HepG2 (cell line): Measurements from ENCODE around the gene WNT1. TPM values are rescaled to one million over a fixed set of nuclear protein-coding genes. Genes with fewer than 3 reads are reported as not detected.
A peak's percentile ranks its signal among the peaks of the same experiment; 100 is the strongest.

Experiments
- ATAC-seq: fragments of 200-7000 bp; cut with Tn5 transposase; 3 replicates; pipeline ENCODE4 v1.9.1; 2020; ENCODE audit warnings: mild to moderate bottlenecking, moderate library complexity
- BruUV-seq: library from RNA; stranded (reverse); fragments of 400-500 nt; replicated peaks from 2 replicates; lab custom pipeline; 2021; lab: Mats Ljungman, UMichigan
- CTCF ChIA-PET: fragments of 300-600 bp; formaldehyde crosslinking; extraction: SDS; loops from one replicate; lab custom pipeline; 2021; ENCODE audit warnings: low total read pairs, inconsistent platforms, low intra/inter-chr PET ratio; lab: Yijun Ruan, JAX
- POLR2A ChIA-PET: fragments of 350-600 bp; sonication (Branson Sonifier 250); formaldehyde crosslinking; loops from one replicate; lab custom pipeline; 2020; ENCODE audit warnings: antibody characterized with exemption, inconsistent platforms; lab: Yijun Ruan, JAX
- DNase-seq: peaks from one replicate; pipeline ENCODE4 v3.0.0-alpha.2; 2015; ENCODE audit warnings: low spot score
- FAIRE-seq: peaks from 3 replicates; lab custom pipeline; 2011; peaks lifted over from hg19 to GRCh38; lab: Jason Lieb, UNC
- H2AFZ ChIP-seq: one replicate; pipeline ENCODE4 v1.6.1; 2011; ENCODE audit warnings: low read length, inconsistent platforms
- H3K27ac ChIP-seq: fragments of 300-600 bp; 3 replicates; pipeline ENCODE4 v1.8.0; 2011; ENCODE audit warnings: mixed run types, mild to moderate bottlenecking, mixed read lengths, low read length, inconsistent platforms; ENCODE audit not compliant: insufficient read depth; ENCODE audit errors: extremely low read length
- H3K27me3 ChIP-seq, 2 experiments: fragments of 200-600 bp in 1 of 2; 2 replicates in 1 of 2; 3 replicates in 1 of 2; pipeline versions ENCODE4 v1.6.0 to v1.8.0; 2011; ENCODE audit warnings: low read length in 2 of 2, mild to moderate bottlenecking in 2 of 2, moderate library complexity in 2 of 2, inconsistent platforms in 1 of 2; ENCODE audit not compliant: insufficient read depth in 2 of 2, control insufficient read depth in 1 of 2
- H3K36me3 ChIP-seq, 2 experiments: fragments of 200-600 bp in 1 of 2; replicated peaks in 1 of 2; 2 replicates in 1 of 2; 3 replicates in 1 of 2; pipeline versions ENCODE4 v1.5.1 to v1.8.0; 2011; ENCODE audit warnings: low read length in 2 of 2, inconsistent platforms in 1 of 2; ENCODE audit not compliant: insufficient read depth in 2 of 2, control insufficient read depth in 1 of 2
- H3K4me1 ChIP-seq: 2 replicates; pipeline ENCODE4 v1.5.1; 2012; ENCODE audit warnings: low read length, inconsistent platforms; ENCODE audit not compliant: insufficient read depth
- H3K4me2 ChIP-seq: 2 replicates; pipeline ENCODE4 v1.6.0; 2011; ENCODE audit warnings: low read depth, low read length, inconsistent platforms
- H3K4me3 ChIP-seq, 3 experiments: fragments of 200-600 bp in 1 of 3; sonication (generic), shearing (Covaris generic) in 1 of 3; replicated peaks in 1 of 3; 2 replicates each; pipeline ENCODE4 v1.5.1; 2011 to 2016; ENCODE audit warnings: low read length in 3 of 3, inconsistent platforms in 2 of 3, low read depth in 2 of 3, mild to moderate bottlenecking in 2 of 3, control low read depth in 1 of 3, mixed read lengths in 1 of 3; ENCODE audit not compliant: insufficient read depth in 1 of 3
- H3K79me2 ChIP-seq: one replicate; pipeline ENCODE4 v1.6.1; 2011; ENCODE audit warnings: low read length, inconsistent platforms; ENCODE audit not compliant: insufficient read depth
- H3K9ac ChIP-seq: 2 replicates; pipeline ENCODE4 v1.6.0; 2011; ENCODE audit warnings: mild to moderate bottlenecking, low read depth, low read length, inconsistent platforms; ENCODE audit not compliant: insufficient read depth
- H3K9me3 ChIP-seq: 2 replicates; pipeline ENCODE4 v1.5.1; 2012; ENCODE audit warnings: mild to moderate bottlenecking, low read length
- H4K20me1 ChIP-seq: 2 replicates; pipeline ENCODE4 v1.6.0; 2011; ENCODE audit warnings: inconsistent platforms, mild to moderate bottlenecking, low read length, moderate library complexity; ENCODE audit not compliant: insufficient read depth
- AHR ChIP-seq: IDR thresholded peaks from 2 replicates; pipeline ENCODE4 v1.6.1; 2018; ENCODE audit warnings: missing genetic modification reagents, missing compliant biosample characterization
- HINFP ChIP-seq: sonication (generic); formaldehyde crosslinking; IDR thresholded peaks from 2 replicates; pipeline ENCODE4 v1.4.0; 2020; ENCODE audit warnings: low read depth, mild to moderate bottlenecking, missing genetic modification reagents
- HMGXB4 ChIP-seq, 2 experiments: sonication (generic) in 1 of 2; formaldehyde crosslinking in 1 of 2; IDR thresholded peaks; 2 replicates each; pipeline versions ENCODE4 v1.4.0 to v1.6.1; 2018 to 2020; ENCODE audit warnings: missing genetic modification reagents in 2 of 2, borderline replicate concordance in 1 of 2, low read depth in 1 of 2, mild to moderate bottlenecking in 1 of 2, missing biosample characterization in 1 of 2
- HNRNPLL ChIP-seq: fragments of 200-400 bp; formaldehyde crosslinking; IDR thresholded peaks from 2 replicates; pipeline ENCODE4 v1.6.1; 2017; ENCODE audit warnings: mild to moderate bottlenecking, low read depth, low read length; ENCODE audit not compliant: poor library complexity, severe bottlenecking
- RFX5 ChIP-seq: IDR thresholded peaks from 2 replicates; pipeline ENCODE4 v1.6.1; 2011; ENCODE audit warnings: low read depth, low read length, improper control_type of control experiment
- TEAD3 ChIP-seq: optimal IDR thresholded peaks from 2 replicates; pipeline ENCODE3; 2016; ENCODE audit warnings: borderline replicate concordance
- ZNF296 ChIP-seq: sonication (generic); formaldehyde crosslinking; conservative IDR thresholded peaks from 2 replicates; pipeline ENCODE4 v1.5.0; 2020; ENCODE audit warnings: mild to moderate bottlenecking, missing genetic modification reagents
- ZNF343 ChIP-seq: sonication (generic); formaldehyde crosslinking; IDR thresholded peaks from 2 replicates; pipeline ENCODE4 v1.4.0; 2020; ENCODE audit warnings: mild to moderate bottlenecking, missing genetic modification reagents
- WGBS: methylation state at CpG from one replicate; pipeline ENCODE4 v1.1.6; 2017; ENCODE audit warnings: low lambda C conversion rate; 5-methylcytosine and 5-hydroxymethylcytosine counted together
- in situ Hi-C: cut with HindIII; loops from 2 replicates; pipeline ENCODE4 v1.10.0; 2017; ENCODE audit warnings: low pct_unique_long_range_greater_than_20kb; ENCODE audit not compliant: extremely low pct_ligation_motif_present
- intact Hi-C: fragments of 100-400 bp; cut with micrococcal nuclease; formaldehyde crosslinking; loops from one replicate; pipeline ENCODE4 v1.10.0; 2022; ENCODE audit not compliant: unreplicated experiment
- polyA plus RNA-seq, 8 experiments: library from polyadenylated mRNA; depleted of rRNA in 3 of 8; stranded (reverse) in 7 of 8; unstranded in 1 of 8; fragments of >200 nt; fragmentation: Illumina TruSeq in 4 of 8; extraction: Trizol in 4 of 8; gene quantifications; 2 replicates each; pipeline versions ENCODE4 v1.2.1 to v1.2.3, GENCODE V29; 2011 to 2016; ENCODE audit warnings: low read depth in 4 of 8, missing spikeins in 1 of 8, mixed read lengths in 1 of 8; ENCODE audit not compliant: insufficient read depth in 1 of 8
- total RNA-seq, 5 experiments: library from RNA; depleted of rRNA; stranded (reverse); fragments of >200 nt; fragmentation: Illumina TruSeq; extraction: Trizol; gene quantifications; 2 replicates each; pipeline ENCODE4 v1.2.3, GENCODE V29; 2016; ENCODE audit warnings: low read depth in 1 of 5
- TF ChIP-seq, protein P1 (sequence below): IDR thresholded peaks from 2 replicates; pipeline ENCODE4 v1.6.1; 2016
- TF ChIP-seq, protein P2 (sequence below): IDR thresholded peaks from 2 replicates; pipeline ENCODE4 v1.6.1; 2016; ENCODE audit warnings: missing compliant biosample characterization, missing genetic modification reagents, borderline replicate concordance

WNT1 gene
- total and polyA plus RNA-seq, 2 of the 13 experiments (the other 11 are each of a cell fraction or from before 2014, with no cell fraction given): not detected

GRCh38 chr12:48973941-48974673, 4.0 kb upstream of the WNT1 start (continued):
- no peak for TF ChIP-seq ZNF343 (CRISPR knock-in tag)
- TF ChIP-seq HNRNPLL: peak; percentile 82
- TF ChIP-seq RFX5: peak; percentile 87
- TF ChIP-seq, protein P1, sequence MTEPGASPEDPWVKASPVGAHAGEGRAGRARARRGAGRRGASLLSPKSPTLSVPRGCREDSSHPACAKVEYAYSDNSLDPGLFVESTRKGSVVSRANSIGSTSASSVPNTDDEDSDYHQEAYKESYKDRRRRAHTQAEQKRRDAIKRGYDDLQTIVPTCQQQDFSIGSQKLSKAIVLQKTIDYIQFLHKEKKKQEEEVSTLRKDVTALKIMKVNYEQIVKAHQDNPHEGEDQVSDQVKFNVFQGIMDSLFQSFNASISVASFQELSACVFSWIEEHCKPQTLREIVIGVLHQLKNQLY (CRISPR knock-in tag): no peak

DNA sequence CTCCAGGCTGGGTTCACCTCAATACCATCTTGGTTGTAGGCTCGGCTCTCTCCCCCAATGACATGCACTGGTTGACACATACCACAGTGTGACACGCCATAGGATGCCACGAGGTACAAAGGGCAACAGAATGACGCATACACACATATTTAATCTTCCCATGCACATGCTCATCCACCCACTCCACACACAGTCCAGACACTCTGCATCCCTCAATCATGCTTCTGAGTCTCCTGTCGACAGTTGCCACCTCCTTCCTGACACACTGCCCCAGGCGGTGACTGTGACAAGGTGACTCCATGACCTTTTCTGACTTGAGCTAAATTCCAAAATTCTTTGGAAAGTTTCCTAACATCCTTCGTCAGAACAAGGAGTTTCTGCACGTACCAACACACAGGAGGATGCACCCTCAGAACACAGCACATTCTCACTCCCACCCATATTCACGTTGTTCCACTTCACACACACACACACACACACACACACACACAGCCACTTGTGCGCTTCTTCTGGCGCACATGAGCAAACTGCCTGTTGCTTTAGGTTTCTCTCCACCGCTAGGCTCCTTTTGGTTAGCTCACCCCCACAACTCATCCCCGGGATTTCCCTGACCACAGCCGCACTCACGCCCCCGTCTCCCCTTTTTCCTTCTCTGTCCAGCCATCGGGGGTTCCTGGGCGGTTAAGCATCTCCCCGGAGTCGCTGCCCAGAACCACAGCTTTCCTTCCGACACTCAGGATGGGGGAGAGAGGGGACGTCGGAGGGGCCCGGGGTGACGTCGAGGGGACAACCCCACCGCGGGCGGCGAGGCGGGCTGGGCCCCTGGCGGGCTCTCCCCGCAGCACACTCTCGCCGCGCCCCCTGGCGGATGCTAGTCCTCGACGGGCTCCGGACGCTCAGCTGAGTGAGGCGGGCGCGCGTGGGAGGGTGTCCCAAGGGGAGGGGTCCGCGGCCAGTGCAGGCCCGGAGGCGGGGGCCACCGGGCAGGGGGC, 536 bp upstream of the WNT1 start:
- DNase-seq (peak; percentile 59), ATAC-seq (peak; percentile 65), FAIRE-seq (no peak)
- Histone ChIP-seq H3K79me2 (no peaks in the 10 kb centered on the region), H2AFZ (no peak overlapping the region), H3K27ac (no peak overlapping the region), H3K4me1 (peaks cover 63% of the 10 kb centered on the region), H3K27me3 (peaks cover 30 to 79% of the 10 kb centered on the region in 2 experiments), H3K4me2 (0 out of 2 replicates have a peak overlapping the region, but pooled peaks have one; percentile 70), H3K9me3 (no peaks in the 10 kb centered on the region), H3K36me3 (no peaks in the 10 kb centered on the region), H4K20me1 (peaks cover 9% of the 10 kb centered on the region; the same call in 1 of the 2 replicates), H3K4me3 (peak overlapping the region; percentile 4 to 69 (median 30); a peak in 3 of 6 replicates), H3K9ac (no peak overlapping the region)
- CTCF ChIA-PET: interaction anchor here (1.2 kb wide), 2 partner anchors 11 to 19 kb away, joined by 3 to 4 read pairs; no protein-coding TSS in a partner anchor
- POLR2A ChIA-PET: no interaction called here
- WGBS: 27% methylated on average over 33 of the region's 50 CpGs
- in situ Hi-C loops: no loop called here
- intact Hi-C loops: no loop called here
- BruUV-seq: no TSS peak
- TF ChIP-seq HINFP (0 out of 2 replicates have a peak, but pooled peaks have one; percentile 40), HMGXB4 (CRISPR knock-in tag; IDR thresholded peaks at IDR 0.05; ENCODE audit: borderline replicate concordance in 1 of 2, low read depth in 1 of 2) (peak; percentile 20 to 21; a peak in 1 of 4 replicates), AHR (CRISPR knock-in tag) (no peak), TEAD3 (peak; percentile 15), ZNF296 (CRISPR knock-in tag) (no peak)
- TF ChIP-seq, protein P2, sequence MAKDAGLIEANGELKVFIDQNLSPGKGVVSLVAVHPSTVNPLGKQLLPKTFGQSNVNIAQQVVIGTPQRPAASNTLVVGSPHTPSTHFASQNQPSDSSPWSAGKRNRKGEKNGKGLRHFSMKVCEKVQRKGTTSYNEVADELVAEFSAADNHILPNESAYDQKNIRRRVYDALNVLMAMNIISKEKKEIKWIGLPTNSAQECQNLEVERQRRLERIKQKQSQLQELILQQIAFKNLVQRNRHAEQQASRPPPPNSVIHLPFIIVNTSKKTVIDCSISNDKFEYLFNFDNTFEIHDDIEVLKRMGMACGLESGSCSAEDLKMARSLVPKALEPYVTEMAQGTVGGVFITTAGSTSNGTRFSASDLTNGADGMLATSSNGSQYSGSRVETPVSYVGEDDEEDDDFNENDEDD (CRISPR knock-in tag): peak; percentile 42; the same call in 1 of the 2 replicates
